GM21390 (cell line): Measurements from ENCODE around the gene ABCC2.
"Not testable (repeated sequence)": the region's sequence is repeated elsewhere in the genome, so short reads cannot be mapped to it uniquely, and the experiment has no call there.

Experiments
- ATAC-seq: cut with Tn5 transposase; IDR thresholded peaks from one replicate; pipeline ENCODE4 v1.9.1; 2021; ENCODE audit not compliant: unreplicated experiment

ABCC2 gene

GRCh38 chr10:99807786-99808185 is 25.3 kb downstream of the ABCC2 start:
- ATAC-seq, result no peak

- ATAC-seq, result no peak
Observed at GRCh38 chr10:99808270-99808669, 25.8 kb downstream of the ABCC2 start.

GRCh38 chr10:99809481-99809880 is 27.0 kb downstream of the ABCC2 start:
- no peak for ATAC-seq

GRCh38 chr10:99809931-99810615 is 27.6 kb downstream of the ABCC2 start:
- ATAC-seq, result no peak

- no peak for ATAC-seq
Observed at GRCh38 chr10:99812177-99812576, 29.7 kb downstream of the ABCC2 start.

- ATAC-seq, result no peak
Observed at GRCh38 chr10:99814143-99814542, 31.7 kb downstream of the ABCC2 start.

GRCh38 chr10:99815621-99816020 is 33.2 kb downstream of the ABCC2 start:
- ATAC-seq, result no peak

GRCh38 chr10:99827936-99828335 is 45.5 kb downstream of the ABCC2 start:
- no peak for ATAC-seq

GRCh38 chr10:99828464-99828863 is 46.0 kb downstream of the ABCC2 start:
- ATAC-seq, result no peak

GRCh38 chr10:99832439-99832838 is 50.0 kb downstream of the ABCC2 start:
- no peak for ATAC-seq

- no peak for ATAC-seq
Observed at GRCh38 chr10:99834410-99834809, 52.0 kb downstream of the ABCC2 start.

GRCh38 chr10:99835947-99836346 is 53.5 kb downstream of the ABCC2 start:
- ATAC-seq, result no peak

- no peak for ATAC-seq
Observed at GRCh38 chr10:99836711-99837110, 54.3 kb downstream of the ABCC2 start.

- ATAC-seq, result not testable (repeated sequence)
Observed at GRCh38 chr10:99840859-99841258, 58.4 kb downstream of the ABCC2 start.

GRCh38 chr10:99841746-99842145 is 59.3 kb downstream of the ABCC2 start:
- no peak for ATAC-seq

GRCh38 chr10:99843310-99843709 is 60.9 kb downstream of the ABCC2 start:
- ATAC-seq, result no peak

GRCh38 chr10:99844433-99844955 is 62.1 kb downstream of the ABCC2 start:
- no peak for ATAC-seq

GRCh38 chr10:99845837-99846382 is 63.5 kb downstream of the ABCC2 start:
- peak; percentile 78 for ATAC-seq

- no peak for ATAC-seq
Observed at GRCh38 chr10:99849057-99849456, 66.6 kb downstream of the ABCC2 start.

- ATAC-seq, result no peak
Observed at GRCh38 chr10:99849536-99849935, 67.1 kb downstream of the ABCC2 start.

- no peak for ATAC-seq
Observed at GRCh38 chr10:99850021-99850766, 67.8 kb downstream of the ABCC2 start.

GRCh38 chr10:99850767-99851340 is 68.4 kb downstream of the ABCC2 start:
- ATAC-seq, result no peak
